ENCODE results near the gene PSMB10. TPM values are rescaled to one million over a fixed set of nuclear protein-coding genes. Genes with fewer than 3 reads are reported as not detected.

The PSMB10 gene
- total RNA-seq, 4 donors from 2014 or later, result 22.9 to 57.6 (median 39.4) TPM

DNA sequence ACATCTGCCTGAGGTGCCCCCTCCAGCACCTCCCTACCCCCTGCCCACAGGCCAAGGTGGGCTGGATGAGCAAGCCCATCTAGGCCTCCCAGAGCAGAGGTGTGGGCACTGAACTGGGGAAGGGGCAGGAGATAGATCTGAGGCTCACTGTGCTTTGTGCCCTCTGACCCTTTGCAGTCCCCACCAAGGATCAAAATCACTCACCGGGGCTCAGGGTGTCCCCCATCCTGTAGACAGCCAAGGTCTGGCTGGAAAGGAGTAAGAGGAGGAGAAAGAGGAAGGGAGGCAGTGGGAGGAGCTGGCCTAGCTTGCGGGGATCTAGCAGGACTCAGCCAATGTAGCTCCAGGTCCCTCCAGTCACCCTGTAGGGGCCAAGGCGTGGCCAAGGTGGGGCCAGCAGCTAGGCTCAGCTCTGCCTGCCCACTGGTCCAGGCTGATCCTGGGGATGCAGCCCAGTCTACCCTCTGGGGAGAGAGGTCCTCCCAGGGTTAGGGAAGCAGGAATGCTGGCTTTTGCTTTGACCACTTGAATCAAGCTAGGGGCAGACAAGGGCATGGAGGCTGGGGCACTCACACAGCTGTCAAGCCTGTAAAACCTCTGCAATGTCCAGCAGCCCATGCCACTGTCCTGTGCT lies 30.0 kb upstream of the PSMB10 start:
- 19 to 38% methylated on average over 3 of the region's 3 CpGs for WGBS, 2 donors
- Histone ChIP-seq H3K4me3 (peak overlapping the region; percentile 80 to 100 (median 92)), H3K27me3 (no peaks in the 10 kb centered on the region), H3K4me1 (peaks cover 0 to 63% (median 43%) of the 10 kb centered on the region in 4 donors), H3K9me3 (no peaks in the 10 kb centered on the region), H3K36me3 (peaks cover 0 to 17% (median 5%) of the 10 kb centered on the region in 3 donors), H3K27ac (peak overlapping the region; percentile 89 to 99 (median 96))
- TF ChIP-seq EP300 (IDR thresholded peaks at IDR 0.05) (no peak), POLR2A (IDR thresholded peaks at IDR 0.05) (no peak)
- TF ChIP-seq, protein P1, sequence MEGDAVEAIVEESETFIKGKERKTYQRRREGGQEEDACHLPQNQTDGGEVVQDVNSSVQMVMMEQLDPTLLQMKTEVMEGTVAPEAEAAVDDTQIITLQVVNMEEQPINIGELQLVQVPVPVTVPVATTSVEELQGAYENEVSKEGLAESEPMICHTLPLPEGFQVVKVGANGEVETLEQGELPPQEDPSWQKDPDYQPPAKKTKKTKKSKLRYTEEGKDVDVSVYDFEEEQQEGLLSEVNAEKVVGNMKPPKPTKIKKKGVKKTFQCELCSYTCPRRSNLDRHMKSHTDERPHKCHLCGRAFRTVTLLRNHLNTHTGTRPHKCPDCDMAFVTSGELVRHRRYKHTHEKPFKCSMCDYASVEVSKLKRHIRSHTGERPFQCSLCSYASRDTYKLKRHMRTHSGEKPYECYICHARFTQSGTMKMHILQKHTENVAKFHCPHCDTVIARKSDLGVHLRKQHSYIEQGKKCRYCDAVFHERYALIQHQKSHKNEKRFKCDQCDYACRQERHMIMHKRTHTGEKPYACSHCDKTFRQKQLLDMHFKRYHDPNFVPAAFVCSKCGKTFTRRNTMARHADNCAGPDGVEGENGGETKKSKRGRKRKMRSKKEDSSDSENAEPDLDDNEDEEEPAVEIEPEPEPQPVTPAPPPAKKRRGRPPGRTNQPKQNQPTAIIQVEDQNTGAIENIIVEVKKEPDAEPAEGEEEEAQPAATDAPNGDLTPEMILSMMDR (IDR thresholded peaks at IDR 0.05), result no peak
- DNase-seq (ENCODE audit: low spot score in 2 of 2), result no peak

DNA sequence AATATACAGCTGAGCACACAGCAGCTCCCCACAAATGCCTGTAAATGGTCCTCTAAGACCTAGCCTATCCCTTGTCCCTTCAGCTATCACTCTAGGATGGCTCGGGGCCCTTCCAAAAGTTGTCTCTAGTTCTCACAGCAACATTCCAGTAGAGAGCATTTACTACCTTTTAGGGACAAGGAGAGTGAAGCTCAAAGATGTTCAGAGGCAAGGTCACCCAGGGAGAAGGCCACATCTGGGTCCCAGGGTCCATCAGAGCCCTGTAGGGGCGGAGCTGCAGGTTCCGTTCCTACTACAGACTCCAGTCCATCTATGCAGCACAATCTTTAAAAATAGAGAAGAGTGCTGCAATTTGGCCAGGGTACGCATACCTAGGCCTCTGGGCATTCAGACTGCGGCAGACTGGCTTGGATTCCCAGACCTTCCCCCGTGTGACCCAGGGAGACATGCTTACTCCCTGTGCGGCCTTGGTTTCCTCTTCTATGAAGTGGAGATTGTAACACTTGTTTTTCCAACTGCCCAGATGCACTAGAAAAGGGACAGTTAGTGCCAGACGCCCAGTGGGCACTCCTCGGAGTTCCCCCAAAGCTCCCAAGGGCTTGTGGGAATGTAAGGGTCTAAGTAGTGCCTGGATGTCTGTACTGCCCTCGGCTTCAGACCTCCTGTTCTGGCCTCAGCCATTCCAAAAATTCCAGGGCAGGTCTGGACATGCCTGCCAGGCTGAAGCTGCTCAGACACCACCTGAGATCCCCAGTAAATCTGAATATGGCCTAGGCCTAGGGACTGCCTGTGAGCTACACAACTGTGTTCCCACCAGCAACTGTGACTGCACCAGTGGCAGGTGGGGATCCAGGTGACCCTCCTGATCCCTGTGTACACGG lies 29.3 kb upstream of the PSMB10 start:
- H3K9me3 ChIP-seq, result no peaks in the 10 kb centered on the region
- 42 to 55% methylated on average over 11 of the region's 11 CpGs for WGBS, 2 donors
- TF ChIP-seq EP300 (IDR thresholded peaks at IDR 0.05) (no peak), POLR2A (IDR thresholded peaks at IDR 0.05) (no peak)
- TF ChIP-seq, protein P1 (IDR thresholded peaks at IDR 0.05), result no peak
- peak overlapping the region in 2 of 4 donors; percentile 85 to 99 for H3K4me3 ChIP-seq
- peaks cover 6 to 25% (median 8%) of the 10 kb centered on the region in 3 donors for H3K36me3 ChIP-seq
- no peaks in the 10 kb centered on the region for H3K27me3 ChIP-seq
- H3K27ac ChIP-seq, result peak overlapping the region in 3 of 4 donors; percentile 89 to 99 (median 98)
- DNase-seq (ENCODE audit: low spot score in 2 of 2), result no peak
- H3K4me1 ChIP-seq, result peaks cover 0 to 70% (median 43%) of the 10 kb centered on the region in 4 donors

DNA sequence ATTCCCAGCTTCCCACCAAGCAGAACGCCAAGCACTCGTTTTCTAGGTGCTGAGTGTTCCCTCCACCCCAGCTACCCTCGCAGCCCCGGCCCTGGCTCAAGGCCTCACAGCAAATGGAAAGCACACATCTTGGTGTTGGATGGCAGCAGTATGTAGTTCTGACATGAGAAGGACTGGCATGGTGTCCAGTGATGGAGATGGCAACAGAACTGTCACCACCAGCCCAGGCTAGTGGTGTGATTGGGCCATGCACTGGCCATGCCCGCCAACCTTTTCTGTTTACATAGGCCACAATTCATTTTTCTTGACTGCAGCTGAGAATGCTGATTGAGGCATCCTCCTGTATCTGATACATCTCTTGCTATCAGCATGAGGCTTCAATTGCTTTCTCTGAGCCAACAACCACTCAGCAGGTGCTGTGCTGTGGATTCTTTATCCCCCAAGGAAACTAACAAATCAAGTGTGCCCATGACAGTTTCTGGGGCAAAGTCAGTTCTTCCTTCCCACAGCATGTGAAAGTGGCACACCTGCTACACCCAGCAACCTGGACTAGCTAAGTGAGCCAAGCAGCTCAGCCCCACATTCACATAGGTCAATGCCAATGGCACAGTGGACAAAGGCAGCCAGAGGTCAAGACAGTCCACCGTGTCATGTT lies 28.0 kb upstream of the PSMB10 start:
- Histone ChIP-seq H3K27ac (peak overlapping the region in 2 of 4 donors; percentile 56 to 98), H3K27me3 (no peaks in the 10 kb centered on the region), H3K4me3 (peak overlapping the region in 1 of 4 donors; percentile 38), H3K9me3 (no peaks in the 10 kb centered on the region), H3K36me3 (peaks cover 6 to 37% (median 8%) of the 10 kb centered on the region in 3 donors), H3K4me1 (peaks cover 0 to 83% (median 51%) of the 10 kb centered on the region in 4 donors)
- no peak for TF ChIP-seq POLR2A (IDR thresholded peaks at IDR 0.05)
- TF ChIP-seq EP300 (IDR thresholded peaks at IDR 0.05), result no peak
- TF ChIP-seq, protein P1 (IDR thresholded peaks at IDR 0.05), result no peak
- WGBS, 2 donors, result 62 to 66% methylated on average over 6 of the region's 6 CpGs
- no peak for DNase-seq (ENCODE audit: low spot score in 2 of 2)

DNA sequence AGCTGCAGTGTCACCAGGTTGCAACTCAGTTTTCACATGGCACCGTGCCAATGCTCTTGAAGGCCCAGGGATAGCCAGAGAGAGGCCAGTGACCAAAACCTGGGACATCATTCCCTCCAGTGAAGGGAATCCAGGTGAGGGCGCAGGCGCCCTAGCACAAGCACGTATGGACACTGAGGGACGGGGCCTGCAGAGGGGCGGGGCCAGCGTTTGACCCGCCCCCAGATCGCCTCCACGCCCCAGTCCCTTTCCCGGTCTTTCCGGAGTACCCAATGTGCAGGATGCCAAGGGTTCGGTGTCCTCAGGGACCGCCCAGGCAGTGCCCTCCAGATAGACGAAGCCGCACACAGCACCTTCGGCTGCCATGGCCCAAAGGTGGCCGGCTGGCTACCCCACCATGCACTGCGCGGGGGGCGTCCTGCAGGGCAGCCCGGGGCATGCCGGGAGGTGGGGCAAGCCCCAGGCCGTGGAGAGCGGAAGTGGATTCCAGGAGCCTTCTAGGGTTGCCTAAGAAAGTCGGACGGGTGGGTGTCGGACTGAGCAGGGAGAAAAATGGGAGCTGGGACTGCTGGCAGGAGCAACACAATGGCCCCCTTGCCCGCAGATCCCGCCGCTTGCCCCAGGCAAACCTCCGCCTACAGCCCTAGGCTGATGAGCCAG lies 27.1 kb upstream of the PSMB10 start:
- peak overlapping the region in 2 of 4 donors; percentile 33 to 38 for H3K4me3 ChIP-seq
- TF ChIP-seq POLR2A (IDR thresholded peaks at IDR 0.05), result no peak
- TF ChIP-seq, protein P1 (IDR thresholded peaks at IDR 0.05), result no peak
- TF ChIP-seq EP300 (IDR thresholded peaks at IDR 0.05), result no peak
- H3K4me1 ChIP-seq, result peaks cover 0 to 87% (median 57%) of the 10 kb centered on the region in 4 donors
- no peaks in the 10 kb centered on the region for H3K27me3 ChIP-seq
- no peaks in the 10 kb centered on the region for H3K9me3 ChIP-seq
- H3K27ac ChIP-seq, result peak overlapping the region in 2 of 4 donors; percentile 56 to 77
- 49 to 54% methylated on average over 27 to 31 of the region's 32 CpGs for WGBS, 2 donors
- peak in 1 of 2 donors; percentile 46 for DNase-seq (ENCODE audit: low spot score in 2 of 2)
- H3K36me3 ChIP-seq, result peaks cover 6 to 45% (median 8%) of the 10 kb centered on the region in 3 donors
